ENCODE data around the gene RHOBTB3.

The RHOBTB3 gene

DNA sequence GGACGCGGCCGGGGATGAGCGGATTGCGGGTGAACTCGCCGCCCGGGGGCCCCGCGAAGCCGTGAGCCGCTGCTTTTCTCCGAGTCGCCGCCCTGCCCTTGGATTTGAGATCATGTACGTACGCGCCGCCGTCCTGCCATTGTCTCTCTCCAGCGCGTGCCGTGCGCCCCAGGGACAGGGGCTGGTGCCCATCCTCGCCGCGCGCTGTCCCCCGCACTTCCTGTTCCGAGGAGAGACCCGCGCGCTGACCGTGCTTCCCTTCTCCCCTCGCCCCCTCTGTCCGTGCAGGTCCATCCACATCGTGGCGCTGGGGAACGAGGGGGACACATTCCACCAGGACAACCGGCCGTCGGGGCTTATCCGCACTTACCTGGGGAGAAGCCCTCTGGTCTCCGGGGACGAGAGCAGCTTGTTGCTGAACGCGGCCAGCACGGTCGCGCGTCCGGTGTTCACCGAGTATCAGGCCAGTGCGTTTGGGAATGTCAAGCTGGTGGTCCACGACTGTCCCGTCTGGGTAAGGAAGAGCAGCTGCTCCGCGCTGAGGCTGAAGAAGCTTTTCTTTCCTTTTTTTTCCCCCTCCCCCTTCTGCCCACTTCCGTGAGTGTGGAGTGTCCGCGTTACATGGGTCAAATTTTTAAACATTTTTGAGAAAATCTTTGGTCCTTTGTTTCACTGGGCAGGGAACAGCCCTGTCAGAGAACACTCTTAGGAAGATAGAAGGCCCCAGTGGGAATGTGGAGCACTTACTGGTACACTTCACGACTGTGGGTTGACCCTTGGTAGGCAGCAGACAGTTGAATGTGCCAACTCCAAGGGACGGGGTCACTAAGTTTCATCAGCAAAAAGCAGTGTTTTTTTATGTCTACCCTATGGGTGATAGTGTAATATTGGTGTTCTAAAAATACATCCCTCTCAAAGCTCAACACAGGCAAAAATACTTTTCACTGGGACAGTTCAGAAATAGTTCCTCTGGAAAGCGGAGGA, 727 bp downstream of the RHOBTB3 start:
- in situ Hi-C loops (cut with MboI; ENCODE audit: low sequenced_read_pairs) = no loop called here

GRCh38 chr5:95733107-95733665, 2.0 kb downstream of the RHOBTB3 start:
- in situ Hi-C loops (cut with MboI; ENCODE audit: low sequenced_read_pairs) = no loop called here

DNA sequence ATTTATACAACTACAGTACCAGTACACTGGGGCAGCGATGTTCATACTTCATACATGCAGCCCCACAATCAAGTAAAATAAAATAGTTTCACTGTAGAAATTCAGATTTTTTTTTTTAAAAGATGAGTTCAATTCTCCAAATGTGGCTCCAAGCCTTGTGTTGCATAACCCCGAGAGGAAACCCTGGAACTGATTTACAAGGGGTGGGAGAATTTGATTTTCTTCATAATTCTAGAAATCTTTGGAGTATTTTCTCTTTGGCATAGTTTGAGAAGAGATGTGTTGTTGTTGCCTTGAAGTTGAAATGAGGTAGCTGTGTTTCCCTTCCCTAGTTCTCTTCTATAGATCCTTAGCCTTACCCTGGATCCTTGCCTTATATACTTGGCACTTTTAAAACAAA, 3.1 kb downstream of the RHOBTB3 start:
- in situ Hi-C loops (cut with MboI; ENCODE audit: low sequenced_read_pairs) = no loop called here

- in situ Hi-C loops (cut with MboI; ENCODE audit: low sequenced_read_pairs) = no loop called here
Observed at GRCh38 chr5:95734906-95735305, 3.8 kb downstream of the RHOBTB3 start.

DNA sequence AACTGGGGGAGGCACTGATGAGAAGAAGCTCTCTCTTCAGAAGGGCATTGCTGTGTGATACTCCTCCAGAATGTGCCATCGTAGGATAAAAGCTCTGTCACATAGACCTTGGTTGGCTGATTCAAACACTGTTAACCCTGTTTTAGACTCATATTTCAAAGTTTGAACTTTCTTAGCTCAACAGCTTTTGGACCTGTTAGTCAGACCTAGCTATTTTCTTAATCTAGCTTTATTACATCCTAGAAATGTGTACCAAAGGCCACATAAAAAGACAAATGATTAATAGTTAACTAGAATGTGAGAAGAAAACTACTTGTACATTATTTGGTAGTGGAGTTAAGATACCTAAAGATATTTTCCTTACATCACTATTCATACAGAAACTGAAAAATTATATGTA, 4.3 kb downstream of the RHOBTB3 start:
- in situ Hi-C loops (cut with MboI; ENCODE audit: low sequenced_read_pairs) = no loop called here

DNA sequence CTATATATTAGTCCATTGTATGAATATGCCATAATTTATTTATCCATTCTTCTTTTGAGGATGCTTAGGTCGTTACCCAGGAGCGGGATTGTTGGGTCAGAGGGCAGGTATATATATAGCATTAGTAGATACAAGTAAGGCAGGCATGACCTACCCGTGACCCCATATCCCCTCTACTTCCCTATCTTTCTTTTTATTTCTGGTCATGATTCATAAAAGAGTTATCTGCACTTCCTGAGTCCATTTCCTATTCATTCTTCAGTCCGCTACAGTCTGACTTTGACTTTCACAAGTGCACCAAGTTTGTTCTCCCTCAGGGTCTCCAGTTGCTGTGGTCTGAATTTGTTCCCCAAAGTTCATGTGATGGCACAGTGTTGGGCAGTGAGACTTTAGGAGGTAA, 6.9 kb downstream of the RHOBTB3 start:
- in situ Hi-C loops (cut with MboI; ENCODE audit: low sequenced_read_pairs) = no loop called here

GRCh38 chr5:95738834-95739233, 7.7 kb downstream of the RHOBTB3 start:
- in situ Hi-C loops (cut with MboI; ENCODE audit: low sequenced_read_pairs) = no loop called here

DNA sequence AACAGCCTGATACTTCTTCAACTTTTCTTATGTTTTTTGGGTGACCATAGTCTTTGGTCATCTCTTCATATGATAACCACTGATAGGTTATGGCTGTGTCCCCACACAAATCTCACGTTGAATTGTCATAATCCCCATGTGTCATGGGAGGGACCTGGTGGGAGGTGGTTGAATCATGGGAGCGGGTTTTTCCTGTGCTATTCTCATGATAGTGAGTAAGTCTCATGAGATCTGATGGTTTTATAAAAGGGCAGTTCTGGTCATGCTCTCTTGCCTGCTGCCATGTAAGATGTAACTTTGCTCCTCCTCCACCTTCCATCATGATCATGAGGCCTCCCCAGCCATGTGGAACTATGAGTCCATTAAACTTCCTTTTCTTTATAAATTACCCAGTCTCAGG, 8.7 kb downstream of the RHOBTB3 start:
- in situ Hi-C loops (cut with MboI; ENCODE audit: low sequenced_read_pairs) = no loop called here

DNA sequence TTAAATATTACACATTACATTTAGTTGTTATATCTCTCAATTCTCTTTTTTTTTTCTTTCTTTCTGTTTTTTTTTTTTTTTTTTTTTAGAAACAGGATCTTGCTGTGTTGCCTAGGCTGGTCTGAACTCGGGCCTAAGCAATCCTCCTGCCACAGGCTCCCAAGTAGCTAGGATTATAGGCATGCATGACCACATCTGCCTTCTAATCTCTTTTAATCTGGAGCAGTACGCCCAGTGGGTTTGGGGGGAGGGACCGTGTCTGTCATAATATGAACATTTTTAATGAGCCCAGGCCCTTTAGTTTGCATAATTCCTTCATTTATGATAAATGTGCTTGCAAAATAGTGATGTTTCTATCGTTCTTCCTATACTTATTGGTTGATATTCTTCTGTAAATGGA, 10.3 kb downstream of the RHOBTB3 start:
- in situ Hi-C loops (cut with MboI; ENCODE audit: low sequenced_read_pairs) = no loop called here

GRCh38 chr5:95743232-95743631, 12.1 kb downstream of the RHOBTB3 start:
- in situ Hi-C loops (cut with MboI; ENCODE audit: low sequenced_read_pairs) = no loop called here

- in situ Hi-C loops (cut with MboI; ENCODE audit: low sequenced_read_pairs) = no loop called here
Observed at GRCh38 chr5:95743877-95744276, 12.7 kb downstream of the RHOBTB3 start.

GRCh38 chr5:95746194-95746593, 15.1 kb downstream of the RHOBTB3 start:
- in situ Hi-C loops (cut with MboI; ENCODE audit: low sequenced_read_pairs) = no loop called here

- in situ Hi-C loops (cut with MboI; ENCODE audit: low sequenced_read_pairs) = no loop called here
Observed at GRCh38 chr5:95746722-95747679, 15.9 kb downstream of the RHOBTB3 start.

DNA sequence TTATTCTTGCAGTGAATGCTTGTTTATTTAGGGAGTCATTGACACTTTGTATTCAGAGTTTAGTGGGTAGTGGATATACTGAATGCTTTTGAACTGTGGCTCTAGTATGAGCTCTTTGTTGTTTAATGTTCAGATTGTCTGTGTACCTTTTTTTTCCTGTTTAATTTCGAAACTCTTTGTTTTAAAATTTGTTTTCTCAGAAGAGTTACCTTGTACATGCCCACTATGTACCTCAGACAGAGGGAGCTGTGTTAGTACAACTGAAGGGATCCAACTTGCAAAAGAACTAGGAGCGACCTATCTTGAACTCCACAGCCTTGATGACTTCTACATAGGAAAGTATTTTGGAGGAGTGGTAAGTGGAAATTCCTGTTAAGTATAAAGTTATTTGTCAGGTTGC, 17.0 kb downstream of the RHOBTB3 start:
- in situ Hi-C loops (cut with MboI; ENCODE audit: low sequenced_read_pairs) = no loop called here

GRCh38 chr5:95754545-95754944, 23.4 kb downstream of the RHOBTB3 start:
- in situ Hi-C loops (cut with MboI; ENCODE audit: low sequenced_read_pairs) = no loop called here

GRCh38 chr5:95759005-95759404, 27.9 kb downstream of the RHOBTB3 start:
- in situ Hi-C loops (cut with MboI; ENCODE audit: low sequenced_read_pairs) = no loop called here

DNA sequence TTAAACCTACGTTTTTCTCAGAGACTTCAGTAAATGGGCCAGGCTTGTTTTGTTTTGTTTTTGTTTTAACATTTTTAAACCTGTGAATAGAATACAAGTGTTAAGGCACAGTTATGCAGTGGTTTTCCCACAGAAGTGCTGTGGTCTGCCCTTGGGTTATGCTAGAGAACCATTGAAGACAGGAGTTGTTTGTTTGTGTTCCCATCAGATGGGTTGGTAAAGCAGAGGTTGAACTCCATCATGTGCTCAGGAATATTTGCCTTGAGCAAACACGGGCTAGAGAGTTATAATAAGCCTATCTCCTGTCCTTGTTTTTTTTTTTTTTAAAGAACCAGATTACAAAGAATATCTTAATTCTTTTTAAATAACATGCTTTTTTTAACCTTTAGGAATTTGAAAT, 28.5 kb downstream of the RHOBTB3 start:
- in situ Hi-C loops (cut with MboI; ENCODE audit: low sequenced_read_pairs) = no loop called here

GRCh38 chr5:95760273-95761191, 29.4 kb downstream of the RHOBTB3 start:
- in situ Hi-C loops (cut with MboI; ENCODE audit: low sequenced_read_pairs) = no loop called here

DNA sequence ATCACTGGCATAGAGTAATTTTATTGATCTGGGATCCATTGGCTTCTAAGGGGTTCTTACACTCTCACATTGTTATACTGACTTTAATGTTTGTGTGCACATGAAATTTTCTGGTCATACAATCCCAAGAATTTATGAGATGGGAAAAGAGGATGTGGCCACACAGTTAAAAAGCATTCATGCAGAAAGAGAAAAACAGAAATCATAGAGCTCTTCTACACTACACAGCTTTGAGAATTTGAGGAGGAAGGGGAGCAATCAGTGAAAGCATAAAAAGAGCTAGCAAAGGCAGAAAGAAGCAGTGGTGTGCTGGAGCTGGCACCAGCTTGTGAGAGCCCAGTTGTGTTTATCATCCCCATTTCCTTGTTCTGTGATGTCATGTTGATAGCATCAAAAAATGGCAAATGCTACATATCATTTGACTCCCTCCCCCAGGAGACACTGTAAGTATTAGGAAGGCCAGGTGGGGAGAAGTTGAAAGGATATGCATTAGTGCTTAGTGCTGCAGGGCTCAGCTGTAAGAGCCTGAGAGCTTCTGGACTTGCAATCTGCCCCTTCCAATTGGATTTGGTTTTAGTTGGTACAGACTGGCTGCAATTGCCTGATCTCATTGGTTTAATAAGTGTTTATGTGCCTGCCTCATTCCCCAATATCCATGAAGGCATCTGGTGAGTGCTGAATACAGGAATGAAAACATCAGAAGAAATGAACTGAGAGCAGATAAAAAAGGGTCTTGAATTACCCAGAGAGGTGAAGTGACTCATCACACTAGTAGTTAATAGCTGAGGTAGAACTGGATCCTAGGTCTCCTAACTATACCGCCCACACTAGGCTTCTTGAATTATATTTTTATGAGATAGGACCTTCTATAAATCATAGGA, 30.9 kb downstream of the RHOBTB3 start:
- in situ Hi-C loops (cut with MboI; ENCODE audit: low sequenced_read_pairs) = no loop called here
